Lower lobe of right lung (tissue), 2 donors: ENCODE measurements around the gene MAP3K20. TPM values are rescaled to one million over a fixed set of nuclear protein-coding genes. Genes with fewer than 3 reads are reported as not detected.

Experiments
- ATAC-seq, 2 donors: fragments of 200-7000 bp; cut with Tn5 transposase; one replicate each; pipeline ENCODE4 v1.9.1; 2020 to 2022; ENCODE audit warnings: mild to moderate bottlenecking in 2 of 2, moderate library complexity in 2 of 2
- DNase-seq: peaks from one replicate; pipeline ENCODE4 v3.0.0-alpha.2; 2020
- H3K27ac ChIP-seq: fragments of 200-600 bp; one replicate; pipeline ENCODE4 v1.8.0; 2022
- H3K27me3 ChIP-seq: fragments of 200-600 bp; one replicate; pipeline ENCODE4 v1.8.0; 2022; ENCODE audit warnings: low read depth
- H3K36me3 ChIP-seq: fragments of 200-600 bp; one replicate; pipeline ENCODE4 v1.8.0; 2022; ENCODE audit warnings: mild to moderate bottlenecking
- H3K4me1 ChIP-seq: fragments of 200-600 bp; one replicate; pipeline ENCODE4 v1.8.0; 2022
- H3K4me3 ChIP-seq: fragments of 200-600 bp; one replicate; pipeline ENCODE4 v1.8.0; 2022; ENCODE audit warnings: mild to moderate bottlenecking
- H3K9me3 ChIP-seq: fragments of 200-600 bp; one replicate; pipeline ENCODE4 v1.8.0; 2022
- intact Hi-C: fragments of 100-400 bp; cut with DNase I; formaldehyde crosslinking; loops from one replicate; pipeline ENCODE4 v1.11.0; 2022
- total RNA-seq: library from RNA; stranded (reverse); fragmentation: NEBNext Ultra II Directional; extraction: Animal tissue kit (Norgen Biotek cat#: 25700); gene quantifications from one replicate; pipeline ENCODE4 v1.2.1, GENCODE V29; 2021
- TF ChIP-seq, protein P1 (sequence below): fragments of 200-600 bp; IDR thresholded peaks from one replicate; pipeline ENCODE4 v1.8.0; 2022; ENCODE audit warnings: antibody characterized with exemption, mild to moderate bottlenecking
- donor health status: DM: no; HTN: yes; CAD: no; lungs with severe emphysema.

Gene MAP3K20
- total RNA-seq, 1 donor from 2014 or later, result 40.8 TPM

- Histone ChIP-seq H3K4me3 (no peak overlapping the region), H3K36me3 (peaks cover 9% of the 10 kb centered on the region), H3K9me3 (no peaks in the 10 kb centered on the region), H3K27ac (no peak overlapping the region), H3K4me1 (no peaks in the 10 kb centered on the region), H3K27me3 (no peaks in the 10 kb centered on the region)
- no peak for DNase-seq
- no peak for ATAC-seq
- TF ChIP-seq, protein P1, sequence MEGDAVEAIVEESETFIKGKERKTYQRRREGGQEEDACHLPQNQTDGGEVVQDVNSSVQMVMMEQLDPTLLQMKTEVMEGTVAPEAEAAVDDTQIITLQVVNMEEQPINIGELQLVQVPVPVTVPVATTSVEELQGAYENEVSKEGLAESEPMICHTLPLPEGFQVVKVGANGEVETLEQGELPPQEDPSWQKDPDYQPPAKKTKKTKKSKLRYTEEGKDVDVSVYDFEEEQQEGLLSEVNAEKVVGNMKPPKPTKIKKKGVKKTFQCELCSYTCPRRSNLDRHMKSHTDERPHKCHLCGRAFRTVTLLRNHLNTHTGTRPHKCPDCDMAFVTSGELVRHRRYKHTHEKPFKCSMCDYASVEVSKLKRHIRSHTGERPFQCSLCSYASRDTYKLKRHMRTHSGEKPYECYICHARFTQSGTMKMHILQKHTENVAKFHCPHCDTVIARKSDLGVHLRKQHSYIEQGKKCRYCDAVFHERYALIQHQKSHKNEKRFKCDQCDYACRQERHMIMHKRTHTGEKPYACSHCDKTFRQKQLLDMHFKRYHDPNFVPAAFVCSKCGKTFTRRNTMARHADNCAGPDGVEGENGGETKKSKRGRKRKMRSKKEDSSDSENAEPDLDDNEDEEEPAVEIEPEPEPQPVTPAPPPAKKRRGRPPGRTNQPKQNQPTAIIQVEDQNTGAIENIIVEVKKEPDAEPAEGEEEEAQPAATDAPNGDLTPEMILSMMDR, result no peak
- intact Hi-C loops, result no loop called here
These were observed 172.7 kb downstream of the MAP3K20 start for GRCh38 chr2:173248381-173248780.

DNA sequence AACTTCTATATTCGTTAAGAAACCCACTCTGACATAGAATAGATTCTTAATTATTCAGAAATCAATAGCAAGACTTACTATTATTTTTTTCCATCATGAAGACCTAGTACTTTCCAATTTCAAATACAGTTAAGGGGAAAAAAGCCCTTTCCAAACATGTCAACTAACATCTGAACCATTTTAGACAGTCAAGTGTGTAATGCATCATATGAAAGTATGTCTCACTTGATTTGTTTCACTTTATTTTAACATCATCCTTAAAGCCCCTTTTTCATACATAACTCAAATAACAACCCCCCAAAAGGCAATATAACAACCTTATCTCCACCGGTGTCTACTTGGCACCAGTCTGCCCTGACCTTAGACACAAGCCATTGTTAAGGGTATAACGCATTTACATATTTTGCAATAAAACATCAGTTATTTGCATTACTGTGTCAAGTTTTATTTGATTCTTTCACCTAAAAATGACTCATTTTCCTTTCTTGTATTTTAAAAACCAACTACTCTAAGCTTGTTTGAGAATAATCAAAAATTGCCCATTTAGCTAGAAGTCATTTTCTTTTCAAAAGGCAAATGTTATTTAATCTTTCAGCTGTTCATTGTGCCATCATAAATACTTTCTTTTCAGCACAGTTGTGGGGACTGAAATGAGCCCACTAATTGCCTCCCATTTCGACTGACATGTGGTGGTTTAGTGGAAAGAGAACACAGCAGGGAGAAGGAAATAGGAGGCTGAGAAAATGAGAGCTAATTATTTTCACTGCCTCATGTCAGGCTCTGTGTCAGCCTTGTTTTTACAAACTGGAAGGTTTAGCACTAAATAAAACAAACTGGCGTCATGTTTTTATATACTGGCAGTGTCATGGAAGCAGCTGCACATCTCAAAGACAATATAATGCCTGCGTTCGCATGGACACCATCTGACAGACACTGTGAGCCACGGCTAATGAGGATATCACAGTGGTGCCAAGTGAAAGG, 174.3 kb downstream of the MAP3K20 start:
- intact Hi-C loops, result no loop called here
- Histone ChIP-seq H3K9me3 (no peaks in the 10 kb centered on the region), H3K27ac (no peak overlapping the region), H3K27me3 (no peaks in the 10 kb centered on the region), H3K4me1 (no peaks in the 10 kb centered on the region), H3K36me3 (peaks cover under 1% of the 10 kb centered on the region), H3K4me3 (no peak overlapping the region)
- TF ChIP-seq, protein P1, result no peak
- ATAC-seq (no peak), DNase-seq (no peak)

DNA sequence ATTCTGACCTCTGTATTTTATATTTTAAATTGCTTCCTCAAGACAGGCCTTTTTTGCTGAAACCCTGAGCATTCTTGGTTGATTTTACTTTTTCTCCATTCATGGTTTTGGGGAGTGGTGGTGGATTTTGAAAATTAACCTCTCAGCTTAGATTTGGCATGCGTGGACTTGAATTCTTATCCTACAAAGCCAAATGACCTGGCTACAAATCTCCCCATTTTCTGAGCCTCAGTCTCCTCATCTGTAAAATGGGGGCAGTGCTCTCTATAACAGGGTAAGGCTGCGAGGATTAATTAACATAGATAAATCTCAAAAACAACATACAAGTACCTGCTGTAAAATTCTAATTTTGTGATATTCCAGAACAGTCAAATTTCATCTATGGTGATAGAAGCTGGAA, 175.6 kb downstream of the MAP3K20 start:
- Histone ChIP-seq H3K27ac (no peak overlapping the region), H3K36me3 (peaks cover 5% of the 10 kb centered on the region), H3K4me1 (no peaks in the 10 kb centered on the region), H3K4me3 (no peak overlapping the region), H3K27me3 (no peaks in the 10 kb centered on the region), H3K9me3 (no peaks in the 10 kb centered on the region)
- ATAC-seq (no peak), DNase-seq (no peak)
- intact Hi-C loops, result no loop called here
- TF ChIP-seq, protein P1, result no peak

DNA sequence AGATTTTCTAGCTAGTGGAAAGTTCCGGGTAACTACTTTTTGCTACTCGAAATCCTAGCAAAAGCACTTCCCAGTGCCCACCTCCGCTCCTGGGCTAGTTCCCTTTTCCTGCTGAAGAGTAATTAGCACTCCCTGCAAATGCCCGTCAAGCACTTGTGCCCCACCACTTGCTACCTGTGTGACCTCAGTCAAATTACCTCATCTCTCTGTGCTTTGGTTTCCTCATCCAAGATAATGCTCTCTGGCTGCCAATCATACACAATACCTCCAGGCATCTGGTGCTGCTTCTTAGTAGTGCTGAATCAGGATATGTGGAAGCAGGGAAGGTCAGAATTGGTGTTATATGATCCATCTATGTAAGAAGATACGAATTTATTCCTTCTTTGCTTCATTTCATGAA, 176.9 kb downstream of the MAP3K20 start:
- no peak overlapping the region for H3K4me3 ChIP-seq
- DNase-seq, result no peak
- no peaks in the 10 kb centered on the region for H3K4me1 ChIP-seq
- H3K27ac ChIP-seq, result no peak overlapping the region
- no peaks in the 10 kb centered on the region for H3K27me3 ChIP-seq
- ATAC-seq, result no peak
- intact Hi-C loops, result no loop called here
- H3K36me3 ChIP-seq, result peaks cover 5% of the 10 kb centered on the region
- no peaks in the 10 kb centered on the region for H3K9me3 ChIP-seq
- TF ChIP-seq, protein P1, result no peak

DNA sequence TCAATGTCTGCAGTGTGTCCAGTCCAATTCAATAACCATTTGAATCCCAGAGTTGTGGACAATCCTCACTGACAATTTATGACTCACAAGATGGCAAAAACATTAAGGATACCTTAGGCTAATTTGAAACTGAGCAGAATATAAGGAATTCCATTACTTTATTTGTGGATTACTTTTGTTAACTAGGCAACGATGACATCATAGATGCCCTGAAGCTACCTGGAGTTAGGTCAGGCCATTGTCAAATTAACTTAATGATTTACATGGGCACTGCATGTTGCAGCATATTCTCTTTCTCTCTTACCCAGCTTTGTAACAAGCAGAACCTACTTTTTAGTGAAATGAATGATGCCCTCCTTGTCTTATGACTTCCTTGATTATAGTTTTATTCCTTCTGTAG, 179.0 kb downstream of the MAP3K20 start:
- no peak overlapping the region for H3K4me3 ChIP-seq
- no peaks in the 10 kb centered on the region for H3K4me1 ChIP-seq
- TF ChIP-seq, protein P1, result no peak
- H3K27me3 ChIP-seq, result no peaks in the 10 kb centered on the region
- ATAC-seq (no peak), DNase-seq (no peak)
- H3K9me3 ChIP-seq, result no peaks in the 10 kb centered on the region
- H3K27ac ChIP-seq, result no peak overlapping the region
- H3K36me3 ChIP-seq, result peaks cover 16% of the 10 kb centered on the region
- intact Hi-C loops, result no loop called here
